ENCODE measurements around the gene GRM2. TPM values are rescaled to one million over a fixed set of nuclear protein-coding genes. Genes with fewer than 3 reads are reported as not detected.
A peak's percentile ranks its signal among the peaks of the same experiment; 100 is the strongest.

Gene GRM2
- total RNA-seq, 1 donor from 2014 or later = 0.86 TPM

GRCh38 chr3:51673802-51674654 lies 32.8 kb upstream of the GRM2 start:
- no peaks in the 10 kb centered on the region for H3K27me3 Mint-ChIP-seq
- intact Hi-C loops (cut with micrococcal nuclease) = loop anchor here (5.0 kb wide), 1 partner anchor 383 kb away; the partner anchor contains the start of gene DUSP7
- peaks cover 76% of the 10 kb centered on the region for H3K4me1 Mint-ChIP-seq
- peak overlapping the region; percentile 82 for H3K27ac Mint-ChIP-seq
- peak; percentile 58 for DNase-seq
- H3K4me3 Mint-ChIP-seq = peak overlapping the region; percentile 72
- peaks cover 29% of the 10 kb centered on the region for H3K36me3 Mint-ChIP-seq (ENCODE audit: low read depth)
- peaks cover 3% of the 10 kb centered on the region for H3K9me3 Mint-ChIP-seq

GRCh38 chr3:51675201-51675611 lies 31.7 kb upstream of the GRM2 start:
- peak overlapping the region; percentile 64 for H3K4me3 Mint-ChIP-seq
- peaks cover 3% of the 10 kb centered on the region for H3K9me3 Mint-ChIP-seq
- intact Hi-C loops (cut with micrococcal nuclease) = no loop called here
- peaks cover 70% of the 10 kb centered on the region for H3K4me1 Mint-ChIP-seq
- DNase-seq = peak; percentile 64
- peak overlapping the region; percentile 89 for H3K27ac Mint-ChIP-seq
- H3K27me3 Mint-ChIP-seq = no peaks in the 10 kb centered on the region
- peaks cover 30% of the 10 kb centered on the region for H3K36me3 Mint-ChIP-seq (ENCODE audit: low read depth)

GRCh38 chr3:51676102-51676640 lies 30.7 kb upstream of the GRM2 start:
- DNase-seq = no peak
- Mint-ChIP-seq H3K27me3 (no peaks in the 10 kb centered on the region), H3K4me3 (peak overlapping the region; percentile 60), H3K36me3 (ENCODE audit: low read depth) (peaks cover 32% of the 10 kb centered on the region), H3K9me3 (peaks cover 3% of the 10 kb centered on the region), H3K27ac (peak overlapping the region; percentile 89), H3K4me1 (peaks cover 73% of the 10 kb centered on the region)
- intact Hi-C loops (cut with micrococcal nuclease) = no loop called here

- intact Hi-C loops (cut with micrococcal nuclease) = no loop called here
- H3K9me3 Mint-ChIP-seq = peaks cover 3% of the 10 kb centered on the region
- no peaks in the 10 kb centered on the region for H3K27me3 Mint-ChIP-seq
- peaks cover 79% of the 10 kb centered on the region for H3K4me1 Mint-ChIP-seq
- H3K4me3 Mint-ChIP-seq = no peak overlapping the region
- DNase-seq = peak; percentile 58
- H3K27ac Mint-ChIP-seq = no peak overlapping the region
- H3K36me3 Mint-ChIP-seq (ENCODE audit: low read depth) = peaks cover 38% of the 10 kb centered on the region
Measured at GRCh38 chr3:51677358-51677757, 29.5 kb upstream of the GRM2 start.

GRCh38 chr3:51678186-51678585 lies 28.7 kb upstream of the GRM2 start:
- Mint-ChIP-seq H3K27me3 (no peaks in the 10 kb centered on the region), H3K4me3 (no peak overlapping the region), H3K9me3 (peaks cover 3% of the 10 kb centered on the region), H3K4me1 (peaks cover 79% of the 10 kb centered on the region), H3K36me3 (ENCODE audit: low read depth) (peaks cover 37% of the 10 kb centered on the region), H3K27ac (peak overlapping the region; percentile 35)
- intact Hi-C loops (cut with micrococcal nuclease) = no loop called here
- no peak for DNase-seq

GRCh38 chr3:51678641-51679040 lies 28.2 kb upstream of the GRM2 start:
- peaks cover 3% of the 10 kb centered on the region for H3K9me3 Mint-ChIP-seq
- no peak for DNase-seq
- intact Hi-C loops (cut with micrococcal nuclease) = no loop called here
- H3K4me3 Mint-ChIP-seq = no peak overlapping the region
- peaks cover 78% of the 10 kb centered on the region for H3K4me1 Mint-ChIP-seq
- H3K36me3 Mint-ChIP-seq (ENCODE audit: low read depth) = peaks cover 37% of the 10 kb centered on the region
- peak overlapping the region; percentile 15 for H3K27ac Mint-ChIP-seq
- no peaks in the 10 kb centered on the region for H3K27me3 Mint-ChIP-seq

GRCh38 chr3:51679318-51679717 lies 27.6 kb upstream of the GRM2 start:
- Mint-ChIP-seq H3K9me3 (peaks cover 3% of the 10 kb centered on the region), H3K36me3 (ENCODE audit: low read depth) (peaks cover 41% of the 10 kb centered on the region), H3K27me3 (no peaks in the 10 kb centered on the region), H3K4me3 (no peak overlapping the region), H3K4me1 (peaks cover 76% of the 10 kb centered on the region), H3K27ac (no peak overlapping the region)
- DNase-seq = no peak
- intact Hi-C loops (cut with micrococcal nuclease) = no loop called here

GRCh38 chr3:51679777-51680176 lies 27.1 kb upstream of the GRM2 start:
- no peak overlapping the region for H3K27ac Mint-ChIP-seq
- H3K4me3 Mint-ChIP-seq = no peak overlapping the region
- peaks cover 42% of the 10 kb centered on the region for H3K36me3 Mint-ChIP-seq (ENCODE audit: low read depth)
- intact Hi-C loops (cut with micrococcal nuclease) = no loop called here
- peaks cover 3% of the 10 kb centered on the region for H3K9me3 Mint-ChIP-seq
- DNase-seq = no peak
- peaks cover 77% of the 10 kb centered on the region for H3K4me1 Mint-ChIP-seq
- no peaks in the 10 kb centered on the region for H3K27me3 Mint-ChIP-seq

GRCh38 chr3:51680196-51680595 lies 26.7 kb upstream of the GRM2 start:
- DNase-seq = no peak
- peak overlapping the region; percentile 68 for H3K27ac Mint-ChIP-seq
- intact Hi-C loops (cut with micrococcal nuclease) = no loop called here
- H3K36me3 Mint-ChIP-seq (ENCODE audit: low read depth) = peaks cover 43% of the 10 kb centered on the region
- H3K4me3 Mint-ChIP-seq = peak overlapping the region; percentile 49
- H3K27me3 Mint-ChIP-seq = no peaks in the 10 kb centered on the region
- H3K9me3 Mint-ChIP-seq = peaks cover 3% of the 10 kb centered on the region
- H3K4me1 Mint-ChIP-seq = peaks cover 77% of the 10 kb centered on the region

GRCh38 chr3:51680663-51681230 lies 26.1 kb upstream of the GRM2 start:
- Mint-ChIP-seq H3K4me3 (peak overlapping the region; percentile 80), H3K27ac (peak overlapping the region; percentile 72), H3K36me3 (ENCODE audit: low read depth) (peaks cover 43% of the 10 kb centered on the region), H3K9me3 (peaks cover under 1% of the 10 kb centered on the region), H3K4me1 (peaks cover 77% of the 10 kb centered on the region), H3K27me3 (no peaks in the 10 kb centered on the region)
- DNase-seq = peak; percentile 60
- intact Hi-C loops (cut with micrococcal nuclease) = no loop called here

GRCh38 chr3:51681453-51681852 lies 25.4 kb upstream of the GRM2 start:
- peak overlapping the region; percentile 80 for H3K4me3 Mint-ChIP-seq
- no peaks in the 10 kb centered on the region for H3K9me3 Mint-ChIP-seq
- intact Hi-C loops (cut with micrococcal nuclease) = no loop called here
- peaks cover 44% of the 10 kb centered on the region for H3K36me3 Mint-ChIP-seq (ENCODE audit: low read depth)
- DNase-seq = peak; percentile 88
- peak overlapping the region; percentile 72 for H3K27ac Mint-ChIP-seq
- peaks cover 77% of the 10 kb centered on the region for H3K4me1 Mint-ChIP-seq
- H3K27me3 Mint-ChIP-seq = no peaks in the 10 kb centered on the region

- intact Hi-C loops (cut with micrococcal nuclease) = loop anchor here (1.0 kb wide), 3 partner anchors 11 to 180 kb away; partner anchors contain the start of gene TEX264
Measured at GRCh38 chr3:51682079-51682478, 24.8 kb upstream of the GRM2 start.

GRCh38 chr3:51682526-51682925 lies 24.3 kb upstream of the GRM2 start:
- Mint-ChIP-seq H3K27me3 (no peaks in the 10 kb centered on the region), H3K36me3 (ENCODE audit: low read depth) (peaks cover 45% of the 10 kb centered on the region), H3K27ac (peak overlapping the region; percentile 22), H3K4me1 (peaks cover 83% of the 10 kb centered on the region), H3K4me3 (no peak overlapping the region), H3K9me3 (no peaks in the 10 kb centered on the region)
- DNase-seq = no peak
- intact Hi-C loops (cut with micrococcal nuclease) = loop anchor here (1.0 kb wide), 3 partner anchors 11 to 180 kb away; partner anchors contain the start of gene TEX264

More at GRCh38 chr3:51682079-51682478, 24.8 kb upstream of the GRM2 start:
- peak overlapping the region; percentile 72 for H3K27ac Mint-ChIP-seq
- H3K4me1 Mint-ChIP-seq = peaks cover 81% of the 10 kb centered on the region
- H3K9me3 Mint-ChIP-seq = no peaks in the 10 kb centered on the region
- peak; percentile 95 for DNase-seq
- peaks cover 43% of the 10 kb centered on the region for H3K36me3 Mint-ChIP-seq (ENCODE audit: low read depth)
- peak overlapping the region; percentile 80 for H3K4me3 Mint-ChIP-seq
- H3K27me3 Mint-ChIP-seq = no peaks in the 10 kb centered on the region

- Mint-ChIP-seq H3K4me1 (peaks cover 85% of the 10 kb centered on the region), H3K27ac (peak overlapping the region; percentile 21), H3K4me3 (no peak overlapping the region), H3K27me3 (no peaks in the 10 kb centered on the region), H3K36me3 (ENCODE audit: low read depth) (peaks cover 44% of the 10 kb centered on the region), H3K9me3 (no peaks in the 10 kb centered on the region)
- peak; percentile 57 for DNase-seq
- intact Hi-C loops (cut with micrococcal nuclease) = no loop called here
Measured at GRCh38 chr3:51683566-51683965, 23.3 kb upstream of the GRM2 start.

All from activated CD4-positive, alpha-beta T cell treated with anti-CD3 and anti-CD28 coated beads, Interleukin-2, amount 10 ng/mL, durations not matched to agents 24 days and 14 days (primary cell).